ENCODE data around the gene ITIH3. TPM values are rescaled to one million over a fixed set of nuclear protein-coding genes. Genes with fewer than 3 reads are reported as not detected.

ITIH3 gene
- total RNA-seq, 1 donor from 2014 or later = not detected

- H3K27ac Mint-ChIP-seq = no peak within 1 kb of the TSS
- intact Hi-C loops (cut with micrococcal nuclease) = no loop called here
- no peak within 1 kb of the TSS for H3K4me3 Mint-ChIP-seq (ENCODE audit: low read depth)
- H3K27me3 Mint-ChIP-seq (ENCODE audit: low read depth) = no peaks in the 10 kb centered on the region
- peaks cover 2% of the 10 kb centered on the region for H3K4me1 Mint-ChIP-seq (ENCODE audit: low read depth)
- no peak for DNase-seq (ENCODE audit: low spot score)
- H3K9me3 Mint-ChIP-seq = no peaks in the 10 kb centered on the region
- no peaks in the 10 kb centered on the region for H3K36me3 Mint-ChIP-seq (ENCODE audit: low read depth)
These were observed 36.1 kb downstream of the ITIH3 start, which contains the start of gene ITIH4 for GRCh38 chr3:52830535-52831258. Gene ITIH4, minus strand, starts transcription at chr3:52830672. Its CDS starts 30 bp downstream, at chr3:52830642.

- no peaks in the 10 kb centered on the region for H3K36me3 Mint-ChIP-seq (ENCODE audit: low read depth)
- H3K27me3 Mint-ChIP-seq (ENCODE audit: low read depth) = no peaks in the 10 kb centered on the region
- intact Hi-C loops (cut with micrococcal nuclease) = no loop called here
- peaks cover 3% of the 10 kb centered on the region for H3K4me1 Mint-ChIP-seq (ENCODE audit: low read depth)
- no peak overlapping the region for H3K4me3 Mint-ChIP-seq (ENCODE audit: low read depth)
- H3K27ac Mint-ChIP-seq = no peak overlapping the region
- no peaks in the 10 kb centered on the region for H3K9me3 Mint-ChIP-seq
- DNase-seq (ENCODE audit: low spot score) = no peak
These were observed 37.1 kb downstream of the ITIH3 start for GRCh38 chr3:52831500-52832301.

GRCh38 chr3:52833202-52833601, 38.6 kb downstream of the ITIH3 start:
- no peak overlapping the region for H3K27ac Mint-ChIP-seq
- no peaks in the 10 kb centered on the region for H3K27me3 Mint-ChIP-seq (ENCODE audit: low read depth)
- no peak overlapping the region for H3K4me3 Mint-ChIP-seq (ENCODE audit: low read depth)
- no peaks in the 10 kb centered on the region for H3K36me3 Mint-ChIP-seq (ENCODE audit: low read depth)
- peaks cover 9% of the 10 kb centered on the region for H3K4me1 Mint-ChIP-seq (ENCODE audit: low read depth)
- intact Hi-C loops (cut with micrococcal nuclease) = no loop called here
- no peaks in the 10 kb centered on the region for H3K9me3 Mint-ChIP-seq
- DNase-seq (ENCODE audit: low spot score) = no peak

GRCh38 chr3:52834871-52835501, 40.4 kb downstream of the ITIH3 start, which contains the start of gene MUSTN1:
Gene MUSTN1, minus strand, starts transcription at chr3:52835019. Its CDS starts 71 bp downstream, at chr3:52834948.
- no peak within 1 kb of the TSS for H3K27ac Mint-ChIP-seq
- no peaks in the 10 kb centered on the region for H3K27me3 Mint-ChIP-seq (ENCODE audit: low read depth)
- intact Hi-C loops (cut with micrococcal nuclease) = no loop called here
- no peak within 1 kb of the TSS for H3K4me3 Mint-ChIP-seq (ENCODE audit: low read depth)
- peaks cover 20% of the 10 kb centered on the region for H3K4me1 Mint-ChIP-seq (ENCODE audit: low read depth)
- H3K9me3 Mint-ChIP-seq = no peaks in the 10 kb centered on the region
- DNase-seq (ENCODE audit: low spot score) = no peak
- no peaks in the 10 kb centered on the region for H3K36me3 Mint-ChIP-seq (ENCODE audit: low read depth)

GRCh38 chr3:52835766-52836470, 41.3 kb downstream of the ITIH3 start:
- Mint-ChIP-seq H3K9me3 (no peaks in the 10 kb centered on the region), H3K36me3 (ENCODE audit: low read depth) (no peaks in the 10 kb centered on the region), H3K4me3 (ENCODE audit: low read depth) (no peak overlapping the region), H3K4me1 (ENCODE audit: low read depth) (peaks cover 20% of the 10 kb centered on the region), H3K27ac (no peak overlapping the region), H3K27me3 (ENCODE audit: low read depth) (no peaks in the 10 kb centered on the region)
- no peak for DNase-seq (ENCODE audit: low spot score)
- intact Hi-C loops (cut with micrococcal nuclease) = no loop called here

GRCh38 chr3:52836471-52836845, 41.9 kb downstream of the ITIH3 start:
- H3K36me3 Mint-ChIP-seq (ENCODE audit: low read depth) = no peaks in the 10 kb centered on the region
- intact Hi-C loops (cut with micrococcal nuclease) = no loop called here
- no peaks in the 10 kb centered on the region for H3K9me3 Mint-ChIP-seq
- no peak for DNase-seq (ENCODE audit: low spot score)
- peaks cover 19% of the 10 kb centered on the region for H3K4me1 Mint-ChIP-seq (ENCODE audit: low read depth)
- no peaks in the 10 kb centered on the region for H3K27me3 Mint-ChIP-seq (ENCODE audit: low read depth)
- no peak overlapping the region for H3K27ac Mint-ChIP-seq
- no peak overlapping the region for H3K4me3 Mint-ChIP-seq (ENCODE audit: low read depth)

GRCh38 chr3:52836986-52837385, 42.4 kb downstream of the ITIH3 start:
- H3K27me3 Mint-ChIP-seq (ENCODE audit: low read depth) = no peaks in the 10 kb centered on the region
- H3K36me3 Mint-ChIP-seq (ENCODE audit: low read depth) = no peaks in the 10 kb centered on the region
- H3K4me3 Mint-ChIP-seq (ENCODE audit: low read depth) = no peak overlapping the region
- H3K4me1 Mint-ChIP-seq (ENCODE audit: low read depth) = peaks cover 18% of the 10 kb centered on the region
- no peak overlapping the region for H3K27ac Mint-ChIP-seq
- H3K9me3 Mint-ChIP-seq = no peaks in the 10 kb centered on the region
- DNase-seq (ENCODE audit: low spot score) = no peak
- intact Hi-C loops (cut with micrococcal nuclease) = no loop called here

GRCh38 chr3:52838561-52839267, 44.1 kb downstream of the ITIH3 start:
- Mint-ChIP-seq H3K27me3 (ENCODE audit: low read depth) (no peaks in the 10 kb centered on the region), H3K4me1 (ENCODE audit: low read depth) (peaks cover 18% of the 10 kb centered on the region), H3K9me3 (no peaks in the 10 kb centered on the region), H3K27ac (no peak overlapping the region), H3K4me3 (ENCODE audit: low read depth) (no peak overlapping the region), H3K36me3 (ENCODE audit: low read depth) (no peaks in the 10 kb centered on the region)
- DNase-seq (ENCODE audit: low spot score) = no peak
- intact Hi-C loops (cut with micrococcal nuclease) = no loop called here

- H3K4me1 Mint-ChIP-seq (ENCODE audit: low read depth) = peaks cover 18% of the 10 kb centered on the region
- no peak overlapping the region for H3K4me3 Mint-ChIP-seq (ENCODE audit: low read depth)
- intact Hi-C loops (cut with micrococcal nuclease) = no loop called here
- no peaks in the 10 kb centered on the region for H3K36me3 Mint-ChIP-seq (ENCODE audit: low read depth)
- no peaks in the 10 kb centered on the region for H3K9me3 Mint-ChIP-seq
- H3K27me3 Mint-ChIP-seq (ENCODE audit: low read depth) = no peaks in the 10 kb centered on the region
- no peak for DNase-seq (ENCODE audit: low spot score)
- no peak overlapping the region for H3K27ac Mint-ChIP-seq
These were observed 44.6 kb downstream of the ITIH3 start for GRCh38 chr3:52839268-52839575.

GRCh38 chr3:52839892-52840545, 45.4 kb downstream of the ITIH3 start:
- Mint-ChIP-seq H3K27me3 (ENCODE audit: low read depth) (no peaks in the 10 kb centered on the region), H3K9me3 (no peaks in the 10 kb centered on the region), H3K4me1 (ENCODE audit: low read depth) (peaks cover 18% of the 10 kb centered on the region), H3K27ac (no peak overlapping the region), H3K36me3 (ENCODE audit: low read depth) (no peaks in the 10 kb centered on the region), H3K4me3 (ENCODE audit: low read depth) (no peak overlapping the region)
- intact Hi-C loops (cut with micrococcal nuclease) = no loop called here
- DNase-seq (ENCODE audit: low spot score) = no peak

GRCh38 chr3:52841211-52841980, 46.8 kb downstream of the ITIH3 start:
- Mint-ChIP-seq H3K4me3 (ENCODE audit: low read depth) (no peak overlapping the region), H3K27ac (no peak overlapping the region), H3K4me1 (ENCODE audit: low read depth) (peaks cover 18% of the 10 kb centered on the region), H3K9me3 (no peaks in the 10 kb centered on the region), H3K27me3 (ENCODE audit: low read depth) (no peaks in the 10 kb centered on the region), H3K36me3 (ENCODE audit: low read depth) (no peaks in the 10 kb centered on the region)
- no peak for DNase-seq (ENCODE audit: low spot score)
- intact Hi-C loops (cut with micrococcal nuclease) = no loop called here

Measured in activated T-helper 2 cell treated with anti-CD3 and anti-CD28 coated beads, Interferon-gamma antibody, Interleukin-2, Interleukin-4, amounts not matched to agents 10 μg/mL and 5 μg/mL and 100 μg/mL, durations not matched to agents 14 hours and 24 hours and 36 hours (primary cell).